ENCODE results near the gene NDUFB4. TPM values are rescaled to one million over a fixed set of nuclear protein-coding genes. Genes with fewer than 3 reads are reported as not detected.

Gene NDUFB4
- total and polyA plus RNA-seq, 4 donors, result 28.4 to 269 (median 76.9) TPM

GRCh38 chr3:120602682-120603081 lies 6.5 kb downstream of the NDUFB4 start (continued):
- TF ChIP-seq, protein P1, sequence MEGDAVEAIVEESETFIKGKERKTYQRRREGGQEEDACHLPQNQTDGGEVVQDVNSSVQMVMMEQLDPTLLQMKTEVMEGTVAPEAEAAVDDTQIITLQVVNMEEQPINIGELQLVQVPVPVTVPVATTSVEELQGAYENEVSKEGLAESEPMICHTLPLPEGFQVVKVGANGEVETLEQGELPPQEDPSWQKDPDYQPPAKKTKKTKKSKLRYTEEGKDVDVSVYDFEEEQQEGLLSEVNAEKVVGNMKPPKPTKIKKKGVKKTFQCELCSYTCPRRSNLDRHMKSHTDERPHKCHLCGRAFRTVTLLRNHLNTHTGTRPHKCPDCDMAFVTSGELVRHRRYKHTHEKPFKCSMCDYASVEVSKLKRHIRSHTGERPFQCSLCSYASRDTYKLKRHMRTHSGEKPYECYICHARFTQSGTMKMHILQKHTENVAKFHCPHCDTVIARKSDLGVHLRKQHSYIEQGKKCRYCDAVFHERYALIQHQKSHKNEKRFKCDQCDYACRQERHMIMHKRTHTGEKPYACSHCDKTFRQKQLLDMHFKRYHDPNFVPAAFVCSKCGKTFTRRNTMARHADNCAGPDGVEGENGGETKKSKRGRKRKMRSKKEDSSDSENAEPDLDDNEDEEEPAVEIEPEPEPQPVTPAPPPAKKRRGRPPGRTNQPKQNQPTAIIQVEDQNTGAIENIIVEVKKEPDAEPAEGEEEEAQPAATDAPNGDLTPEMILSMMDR (IDR thresholded peaks at IDR 0.05; ENCODE audit: low read depth, low read length, missing input control), result no peak
- TF ChIP-seq FOXA1 (IDR thresholded peaks at IDR 0.05) (no peak), NR2F2 (IDR thresholded peaks at IDR 0.05) (no peak), ATF3 (IDR thresholded peaks at IDR 0.05) (no peak), JUND (IDR thresholded peaks at IDR 0.05) (no peak)
- TF ChIP-seq, protein P2, sequence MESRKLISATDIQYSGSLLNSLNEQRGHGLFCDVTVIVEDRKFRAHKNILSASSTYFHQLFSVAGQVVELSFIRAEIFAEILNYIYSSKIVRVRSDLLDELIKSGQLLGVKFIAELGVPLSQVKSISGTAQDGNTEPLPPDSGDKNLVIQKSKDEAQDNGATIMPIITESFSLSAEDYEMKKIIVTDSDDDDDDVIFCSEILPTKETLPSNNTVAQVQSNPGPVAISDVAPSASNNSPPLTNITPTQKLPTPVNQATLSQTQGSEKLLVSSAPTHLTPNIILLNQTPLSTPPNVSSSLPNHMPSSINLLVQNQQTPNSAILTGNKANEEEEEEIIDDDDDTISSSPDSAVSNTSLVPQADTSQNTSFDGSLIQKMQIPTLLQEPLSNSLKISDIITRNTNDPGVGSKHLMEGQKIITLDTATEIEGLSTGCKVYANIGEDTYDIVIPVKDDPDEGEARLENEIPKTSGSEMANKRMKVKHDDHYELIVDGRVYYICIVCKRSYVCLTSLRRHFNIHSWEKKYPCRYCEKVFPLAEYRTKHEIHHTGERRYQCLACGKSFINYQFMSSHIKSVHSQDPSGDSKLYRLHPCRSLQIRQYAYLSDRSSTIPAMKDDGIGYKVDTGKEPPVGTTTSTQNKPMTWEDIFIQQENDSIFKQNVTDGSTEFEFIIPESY (IDR thresholded peaks at IDR 0.05), result no peak

GRCh38 chr3:120604382-120604781 lies 8.2 kb downstream of the NDUFB4 start:
- H3K9me3 ChIP-seq (ENCODE audit: control insufficient read depth in 4 of 4, low read length in 3 of 4), result no peaks in the 10 kb centered on the region
- no peak overlapping the region for H3K4me3 ChIP-seq (ENCODE audit: low read depth in 1 of 3, low read length in 3 of 3)
- DNase-seq (ENCODE audit: low spot score), result no peak
- no peak for TF ChIP-seq FOXA1 (IDR thresholded peaks at IDR 0.05)
- TF ChIP-seq FOXA2 (IDR thresholded peaks at IDR 0.05), result no peak
- no peak for TF ChIP-seq MAX (IDR thresholded peaks at IDR 0.05)
- TF ChIP-seq YY1 (IDR thresholded peaks at IDR 0.05), result no peak
- TF ChIP-seq, protein P2 (IDR thresholded peaks at IDR 0.05), result no peak
- TF ChIP-seq HNF4A (conservative IDR thresholded peaks at IDR 0.05), result no peak
- TF ChIP-seq SP1 (IDR thresholded peaks at IDR 0.05), result no peak
- TF ChIP-seq EGR1 (IDR thresholded peaks at IDR 0.05; ENCODE audit: low read depth in 2 of 2), result no peak
- TF ChIP-seq, protein P1 (IDR thresholded peaks at IDR 0.05; ENCODE audit: low read depth, low read length, missing input control), result no peak
- TF ChIP-seq NR2F2 (IDR thresholded peaks at IDR 0.05), result no peak
- TF ChIP-seq RAD21 (IDR thresholded peaks at IDR 0.05), result no peak
- TF ChIP-seq, protein P3, sequence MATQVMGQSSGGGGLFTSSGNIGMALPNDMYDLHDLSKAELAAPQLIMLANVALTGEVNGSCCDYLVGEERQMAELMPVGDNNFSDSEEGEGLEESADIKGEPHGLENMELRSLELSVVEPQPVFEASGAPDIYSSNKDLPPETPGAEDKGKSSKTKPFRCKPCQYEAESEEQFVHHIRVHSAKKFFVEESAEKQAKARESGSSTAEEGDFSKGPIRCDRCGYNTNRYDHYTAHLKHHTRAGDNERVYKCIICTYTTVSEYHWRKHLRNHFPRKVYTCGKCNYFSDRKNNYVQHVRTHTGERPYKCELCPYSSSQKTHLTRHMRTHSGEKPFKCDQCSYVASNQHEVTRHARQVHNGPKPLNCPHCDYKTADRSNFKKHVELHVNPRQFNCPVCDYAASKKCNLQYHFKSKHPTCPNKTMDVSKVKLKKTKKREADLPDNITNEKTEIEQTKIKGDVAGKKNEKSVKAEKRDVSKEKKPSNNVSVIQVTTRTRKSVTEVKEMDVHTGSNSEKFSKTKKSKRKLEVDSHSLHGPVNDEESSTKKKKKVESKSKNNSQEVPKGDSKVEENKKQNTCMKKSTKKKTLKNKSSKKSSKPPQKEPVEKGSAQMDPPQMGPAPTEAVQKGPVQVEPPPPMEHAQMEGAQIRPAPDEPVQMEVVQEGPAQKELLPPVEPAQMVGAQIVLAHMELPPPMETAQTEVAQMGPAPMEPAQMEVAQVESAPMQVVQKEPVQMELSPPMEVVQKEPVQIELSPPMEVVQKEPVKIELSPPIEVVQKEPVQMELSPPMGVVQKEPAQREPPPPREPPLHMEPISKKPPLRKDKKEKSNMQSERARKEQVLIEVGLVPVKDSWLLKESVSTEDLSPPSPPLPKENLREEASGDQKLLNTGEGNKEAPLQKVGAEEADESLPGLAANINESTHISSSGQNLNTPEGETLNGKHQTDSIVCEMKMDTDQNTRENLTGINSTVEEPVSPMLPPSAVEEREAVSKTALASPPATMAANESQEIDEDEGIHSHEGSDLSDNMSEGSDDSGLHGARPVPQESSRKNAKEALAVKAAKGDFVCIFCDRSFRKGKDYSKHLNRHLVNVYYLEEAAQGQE (IDR thresholded peaks at IDR 0.05), result no peak
- H3K9ac ChIP-seq (ENCODE audit: low read depth in 1 of 2, low read length in 2 of 2), result no peak overlapping the region
- peaks cover 0 to 28% (median 20%) of the 10 kb centered on the region in 4 donors for H3K36me3 ChIP-seq (ENCODE audit: control insufficient read depth in 4 of 4, insufficient read depth in 3 of 4, low read depth in 1 of 4, low read length in 3 of 4)
- no peak overlapping the region for H3K27ac ChIP-seq (ENCODE audit: low read depth in 1 of 2, low read length in 2 of 2)
- peaks cover 0 to under 1% (median 0%) of the 10 kb centered on the region in 4 donors for H3K4me1 ChIP-seq (ENCODE audit: control insufficient read depth in 4 of 4, insufficient read depth in 4 of 4, low read length in 3 of 4)
- no peaks in the 10 kb centered on the region for H3K27me3 ChIP-seq (ENCODE audit: control insufficient read depth in 4 of 4, insufficient read depth in 4 of 4, low read length in 3 of 4)

Measured in liver (tissue), 9 donors.